ENCODE measurements around the gene POLR3K. TPM values are rescaled to one million over a fixed set of nuclear protein-coding genes. Genes with fewer than 3 reads are reported as not detected.

Gene POLR3K
- total RNA-seq, 1 experiment from 2014 or later, result 30.2 TPM

DNA sequence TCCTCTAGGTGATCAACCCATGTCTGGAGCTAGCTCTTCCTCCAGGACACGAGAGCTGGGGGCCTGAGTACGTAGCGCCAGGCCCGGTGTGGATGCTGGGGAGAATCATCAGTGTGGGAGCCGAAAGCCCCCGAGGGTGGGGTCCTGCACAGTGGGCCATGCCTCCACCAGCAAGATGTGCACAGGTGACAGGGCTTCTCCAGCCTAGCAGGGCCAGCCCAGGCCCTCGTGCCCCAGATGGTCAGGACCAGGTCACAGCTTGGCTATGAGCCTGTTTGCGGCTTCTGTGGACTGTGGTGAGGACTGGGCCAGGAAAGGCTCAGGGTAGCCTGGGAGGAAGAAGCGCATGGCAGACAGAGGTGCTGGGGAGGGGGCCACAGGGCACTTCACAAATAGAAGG is 32.5 kb upstream of the POLR3K start:
- Histone ChIP-seq H2AFZ (ENCODE audit: low read length) (no peak overlapping the region), H4K20me1 (ENCODE audit: low read length) (peaks cover 10% of the 10 kb centered on the region; the same call in 1 of the 2 replicates), H3K9me2 (replicated peaks; ENCODE audit: low read length) (no peaks in the 10 kb centered on the region), H3K79me2 (ENCODE audit: low read length) (no peaks in the 10 kb centered on the region), H3K9ac (ENCODE audit: low read length) (no peak overlapping the region), H3K27me3 (ENCODE audit: low read length) (no peaks in the 10 kb centered on the region), H3K4me1 (ENCODE audit: insufficient read depth, low read length) (peaks cover 18% of the 10 kb centered on the region), H3K27ac (ENCODE audit: low read length) (no peak overlapping the region), H3K9me3 (ENCODE audit: low read length) (no peaks in the 10 kb centered on the region), H3K4me2 (ENCODE audit: low read length) (no peak overlapping the region), H3K36me3 (ENCODE audit: low read depth, low read length) (no peaks in the 10 kb centered on the region; the same call in 1 of the 2 replicates), H3F3A (ENCODE audit: low read length, unreplicated experiment) (no peaks in the 10 kb centered on the region), H3K4me3 (ENCODE audit: low read length) (no peak overlapping the region)
- BruUV-seq (replicated peaks), result TSS peak; percentile 64
- ATAC-seq, result no peak
- intact Hi-C loops (cut with micrococcal nuclease), result no loop called here
- DNase-seq, result no peak
- CTCF ChIA-PET, result no interaction called here
- TF ChIP-seq EZH2phosphoT487 (IDR thresholded peaks at IDR 0.05; ENCODE audit: borderline replicate concordance, low read length), result no peak
- TF ChIP-seq, protein P1, sequence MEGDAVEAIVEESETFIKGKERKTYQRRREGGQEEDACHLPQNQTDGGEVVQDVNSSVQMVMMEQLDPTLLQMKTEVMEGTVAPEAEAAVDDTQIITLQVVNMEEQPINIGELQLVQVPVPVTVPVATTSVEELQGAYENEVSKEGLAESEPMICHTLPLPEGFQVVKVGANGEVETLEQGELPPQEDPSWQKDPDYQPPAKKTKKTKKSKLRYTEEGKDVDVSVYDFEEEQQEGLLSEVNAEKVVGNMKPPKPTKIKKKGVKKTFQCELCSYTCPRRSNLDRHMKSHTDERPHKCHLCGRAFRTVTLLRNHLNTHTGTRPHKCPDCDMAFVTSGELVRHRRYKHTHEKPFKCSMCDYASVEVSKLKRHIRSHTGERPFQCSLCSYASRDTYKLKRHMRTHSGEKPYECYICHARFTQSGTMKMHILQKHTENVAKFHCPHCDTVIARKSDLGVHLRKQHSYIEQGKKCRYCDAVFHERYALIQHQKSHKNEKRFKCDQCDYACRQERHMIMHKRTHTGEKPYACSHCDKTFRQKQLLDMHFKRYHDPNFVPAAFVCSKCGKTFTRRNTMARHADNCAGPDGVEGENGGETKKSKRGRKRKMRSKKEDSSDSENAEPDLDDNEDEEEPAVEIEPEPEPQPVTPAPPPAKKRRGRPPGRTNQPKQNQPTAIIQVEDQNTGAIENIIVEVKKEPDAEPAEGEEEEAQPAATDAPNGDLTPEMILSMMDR (conservative IDR thresholded peaks at IDR 0.05; ENCODE audit: low read depth, low read length), result no peak
- TF ChIP-seq EZH2 (IDR thresholded peaks at IDR 0.05; ENCODE audit: low read length, unreplicated experiment), result no peak
- POLR2A ChIA-PET (ENCODE audit: unreplicated experiment), result no interaction called here

DNA sequence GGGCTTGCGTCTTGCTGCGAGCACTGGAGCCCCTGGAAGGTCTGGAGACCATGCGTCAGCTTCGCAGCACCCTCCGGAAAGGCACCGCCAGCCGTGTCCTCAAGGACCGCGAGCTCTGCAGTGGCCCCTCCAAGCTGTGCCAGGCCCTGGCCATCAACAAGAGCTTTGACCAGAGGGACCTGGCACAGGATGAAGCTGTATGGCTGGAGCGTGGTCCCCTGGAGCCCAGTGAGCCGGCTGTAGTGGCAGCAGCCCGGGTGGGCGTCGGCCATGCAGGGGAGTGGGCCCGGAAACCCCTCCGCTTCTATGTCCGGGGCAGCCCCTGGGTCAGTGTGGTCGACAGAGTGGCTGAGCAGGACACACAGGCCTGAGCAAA is 32.0 kb upstream of the POLR3K start:
- H3K27me3 ChIP-seq (ENCODE audit: low read length), result no peaks in the 10 kb centered on the region
- H3K36me3 ChIP-seq (ENCODE audit: low read depth, low read length), result no peaks in the 10 kb centered on the region; the same call in 1 of the 2 replicates
- no peak overlapping the region for H2AFZ ChIP-seq (ENCODE audit: low read length)
- peaks cover 10% of the 10 kb centered on the region; the same call in 1 of the 2 replicates for H4K20me1 ChIP-seq (ENCODE audit: low read length)
- no peaks in the 10 kb centered on the region for H3K9me2 ChIP-seq (replicated peaks; ENCODE audit: low read length)
- peak overlapping the region; percentile 71 for H3K27ac ChIP-seq (ENCODE audit: low read length)
- peak overlapping the region; percentile 48; the same call in 1 of the 2 replicates for H3K4me2 ChIP-seq (ENCODE audit: low read length)
- ChIA-PET CTCF (interaction anchor here (0.6 kb wide), 1 partner anchor 11 kb away, joined by 4 read pairs; no protein-coding TSS in a partner anchor), POLR2A (ENCODE audit: unreplicated experiment) (no interaction called here)
- H3K4me1 ChIP-seq (ENCODE audit: insufficient read depth, low read length), result peaks cover 18% of the 10 kb centered on the region
- H3K9me3 ChIP-seq (ENCODE audit: low read length), result no peaks in the 10 kb centered on the region
- intact Hi-C loops (cut with micrococcal nuclease), result no loop called here
- no TSS peak for BruUV-seq (replicated peaks)
- no peaks in the 10 kb centered on the region for H3K79me2 ChIP-seq (ENCODE audit: low read length)
- H3K9ac ChIP-seq (ENCODE audit: low read length), result no peak overlapping the region
- no peak for TF ChIP-seq EZH2phosphoT487 (IDR thresholded peaks at IDR 0.05; ENCODE audit: borderline replicate concordance, low read length)
- TF ChIP-seq, protein P1 (conservative IDR thresholded peaks at IDR 0.05; ENCODE audit: low read depth, low read length), result no peak
- no peak for TF ChIP-seq EZH2 (IDR thresholded peaks at IDR 0.05; ENCODE audit: low read length, unreplicated experiment)
- DNase-seq (no peak), ATAC-seq (no peak)
- no peak overlapping the region for H3K4me3 ChIP-seq (ENCODE audit: low read length)
- H3F3A ChIP-seq (ENCODE audit: low read length, unreplicated experiment), result no peaks in the 10 kb centered on the region

DNA sequence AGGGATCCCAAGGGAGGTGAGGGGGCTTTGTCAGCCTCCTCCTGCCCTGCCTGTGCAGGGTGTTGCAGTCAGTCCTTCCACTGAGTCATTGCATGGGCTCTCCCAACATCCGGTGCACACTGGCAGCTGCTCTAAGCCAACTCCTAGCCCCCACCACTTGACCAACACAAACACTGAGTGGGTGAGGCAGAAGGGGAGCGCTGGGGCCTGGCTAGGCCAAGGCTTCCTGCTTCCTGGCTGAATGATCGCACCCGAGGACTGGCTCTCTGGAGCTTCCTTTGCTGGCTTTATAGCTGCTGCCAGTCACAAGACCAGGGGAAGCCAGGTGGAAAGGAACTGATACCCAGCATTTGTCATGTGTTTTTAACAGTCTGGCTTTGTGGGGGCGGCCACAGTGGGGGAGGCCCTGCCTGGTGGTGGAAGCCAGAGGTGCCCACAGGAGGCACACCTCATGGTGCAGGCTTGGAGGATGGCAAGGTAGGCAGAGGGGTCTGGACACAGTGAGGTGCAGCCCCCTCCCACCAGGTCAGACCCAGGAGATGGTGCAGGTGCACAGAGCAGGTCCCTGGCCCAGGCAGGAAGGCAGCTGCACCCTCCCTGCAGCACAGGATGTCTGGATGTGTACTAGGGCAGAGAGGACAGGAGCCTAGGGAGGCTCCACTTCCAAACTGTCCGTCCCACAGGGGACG is 31.5 kb upstream of the POLR3K start:
- no TSS peak for BruUV-seq (replicated peaks)
- POLR2A ChIA-PET (ENCODE audit: unreplicated experiment), result no interaction called here
- H3K9me2 ChIP-seq (replicated peaks; ENCODE audit: low read length), result no peaks in the 10 kb centered on the region
- H3K36me3 ChIP-seq (ENCODE audit: low read depth, low read length), result no peaks in the 10 kb centered on the region; the same call in 1 of the 2 replicates
- H3K27me3 ChIP-seq (ENCODE audit: low read length), result no peaks in the 10 kb centered on the region
- DNase-seq (peak; percentile 73), ATAC-seq (peak; percentile 93)
- CTCF ChIA-PET, result interaction anchor here (0.5 to 0.6 kb wide), 2 partner anchors 12 kb away, joined by 3 to 4 read pairs; no protein-coding TSS in a partner anchor
- peak overlapping the region; percentile 48; the same call in 1 of the 2 replicates for H3K4me2 ChIP-seq (ENCODE audit: low read length)
- TF ChIP-seq EZH2 (IDR thresholded peaks at IDR 0.05; ENCODE audit: low read length, unreplicated experiment), result no peak
- TF ChIP-seq EZH2phosphoT487 (IDR thresholded peaks at IDR 0.05; ENCODE audit: borderline replicate concordance, low read length), result no peak
- TF ChIP-seq, protein P1 (conservative IDR thresholded peaks at IDR 0.05; ENCODE audit: low read depth, low read length), result no peak
- H3K9me3 ChIP-seq (ENCODE audit: low read length), result no peaks in the 10 kb centered on the region
- no peak overlapping the region for H3K4me3 ChIP-seq (ENCODE audit: low read length)
- intact Hi-C loops (cut with micrococcal nuclease), result no loop called here
- H2AFZ ChIP-seq (ENCODE audit: low read length), result no peak overlapping the region
- peak overlapping the region; percentile 71 for H3K27ac ChIP-seq (ENCODE audit: low read length)
- H3F3A ChIP-seq (ENCODE audit: low read length, unreplicated experiment), result no peaks in the 10 kb centered on the region
- no peaks in the 10 kb centered on the region for H3K79me2 ChIP-seq (ENCODE audit: low read length)
- peaks cover 18% of the 10 kb centered on the region for H3K4me1 ChIP-seq (ENCODE audit: insufficient read depth, low read length)
- peaks cover 10% of the 10 kb centered on the region; the same call in 1 of the 2 replicates for H4K20me1 ChIP-seq (ENCODE audit: low read length)
- H3K9ac ChIP-seq (ENCODE audit: low read length), result peak overlapping the region; percentile 35; the same call in 1 of the 2 replicates

All from PC-3 (cell line).